GM21717 (cell line): ENCODE measurements around the gene PSORS1C1.

Experiments
- ATAC-seq: cut with Tn5 transposase; IDR thresholded peaks from one replicate; pipeline ENCODE4 v1.9.1; 2021; ENCODE audit warnings: mild to moderate bottlenecking, moderate library complexity; ENCODE audit not compliant: unreplicated experiment

PSORS1C1 gene

GRCh38 chr6:31094389-31094881 lies 20.2 kb upstream of the PSORS1C1 start:
- no peak for ATAC-seq

DNA sequence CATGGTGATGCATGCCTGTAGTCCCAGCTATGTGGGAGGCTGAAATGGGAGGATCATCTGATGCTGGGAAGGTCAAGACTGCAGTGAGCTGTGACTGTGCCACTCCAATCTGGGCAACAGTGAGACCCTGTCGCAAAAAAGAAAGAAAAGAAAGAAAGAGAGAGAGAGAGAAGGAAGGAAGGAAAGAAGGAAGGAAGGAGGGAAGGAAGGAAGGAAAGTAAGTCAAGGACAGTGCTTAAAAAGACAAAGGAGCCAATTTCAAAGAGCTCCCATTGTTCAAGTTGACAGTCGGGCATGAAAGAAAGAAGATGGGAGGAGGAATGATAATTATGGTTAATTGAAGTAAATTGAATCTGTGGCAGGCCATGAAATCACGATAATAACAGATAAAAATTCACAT lies 18.4 kb upstream of the PSORS1C1 start:
- ATAC-seq: no peak

GRCh38 chr6:31096656-31097055 lies 17.9 kb upstream of the PSORS1C1 start:
- no peak for ATAC-seq

GRCh38 chr6:31098449-31098938 lies 16.1 kb upstream of the PSORS1C1 start:
- ATAC-seq: no peak

DNA sequence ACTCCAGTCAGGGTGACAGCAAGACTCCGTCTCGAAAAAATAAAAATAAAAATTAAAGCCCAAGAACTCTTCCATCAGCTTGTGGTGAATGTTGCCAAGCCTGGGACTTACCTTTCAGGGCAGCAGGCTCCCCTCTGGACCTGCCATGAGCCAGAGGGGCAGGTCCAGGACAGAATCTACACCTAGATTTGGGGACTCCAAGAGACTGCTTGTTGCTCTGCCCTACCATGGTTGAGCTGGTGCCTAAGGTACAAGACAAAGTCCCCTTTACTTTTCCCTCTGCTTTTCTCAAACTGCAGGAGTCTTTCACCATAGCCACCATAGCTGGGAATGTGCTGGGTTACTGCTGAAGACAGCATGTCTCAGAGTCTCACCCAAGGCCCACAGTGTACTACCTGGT lies 11.5 kb upstream of the PSORS1C1 start:
- ATAC-seq: no peak

DNA sequence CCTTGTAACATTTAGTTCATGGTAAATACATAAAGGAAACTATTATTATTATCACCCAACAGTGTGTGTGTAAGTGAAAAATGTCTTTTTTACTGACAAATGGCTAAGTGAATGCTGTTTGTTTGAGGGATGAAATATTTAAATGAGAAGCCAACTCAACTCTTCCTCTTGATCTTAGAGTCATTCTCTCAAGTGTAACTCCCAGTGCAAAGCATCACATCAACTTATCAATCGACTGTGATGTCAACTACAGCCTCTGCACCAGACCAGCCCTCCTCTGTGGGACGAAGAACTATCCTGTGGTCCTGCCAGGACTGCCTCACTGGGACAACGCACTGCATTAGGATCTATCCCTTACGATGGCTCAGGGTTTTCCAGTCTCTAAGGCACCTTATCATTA lies 7.5 kb upstream of the PSORS1C1 start:
- no peak for ATAC-seq

- no peak for ATAC-seq
Measured at GRCh38 chr6:31110825-31111582, 3.6 kb upstream of the PSORS1C1 start.

GRCh38 chr6:31111712-31112111 lies 2.9 kb upstream of the PSORS1C1 start:
- no peak for ATAC-seq

GRCh38 chr6:31112478-31112877 lies 2.1 kb upstream of the PSORS1C1 start, which contains the start of gene C6orf15:
C6orf15 (minus strand) TSS chr6:31112575; CDS start chr6:31112555, 20 bp downstream.
- ATAC-seq: no peak

DNA sequence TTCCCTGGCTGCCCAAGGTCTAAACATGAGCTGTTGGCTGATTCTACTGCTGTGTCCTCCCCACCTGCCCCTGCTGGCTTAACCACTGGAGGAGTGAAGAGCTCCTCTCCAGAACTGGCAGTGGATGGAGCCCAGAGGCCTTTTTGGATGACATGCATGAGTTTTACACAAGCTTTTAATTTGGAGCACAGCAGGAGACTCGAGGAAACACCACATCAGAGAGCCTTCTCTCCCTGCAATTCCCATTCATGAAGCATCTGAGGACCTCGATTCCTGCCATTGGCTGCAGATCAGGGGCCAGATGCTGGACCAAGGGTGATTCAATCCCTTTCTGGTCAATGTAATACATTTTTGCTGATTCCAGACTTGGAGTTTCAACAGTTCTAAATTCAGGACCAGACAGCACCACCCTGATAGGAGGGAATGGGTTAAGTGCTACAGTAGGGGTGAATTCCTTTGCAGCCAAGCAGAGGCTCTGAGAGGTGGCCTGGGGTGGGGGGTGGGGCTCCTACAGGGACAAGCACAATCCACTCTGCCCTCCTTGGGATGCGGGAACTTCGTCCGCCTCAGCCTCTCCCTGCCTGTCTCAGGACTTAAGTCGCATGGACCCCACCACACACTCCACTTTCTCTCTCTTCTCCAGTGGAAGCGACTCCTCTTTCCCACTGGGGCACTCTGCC lies 599 bp upstream of the PSORS1C1 start:
- ATAC-seq: no peak

DNA sequence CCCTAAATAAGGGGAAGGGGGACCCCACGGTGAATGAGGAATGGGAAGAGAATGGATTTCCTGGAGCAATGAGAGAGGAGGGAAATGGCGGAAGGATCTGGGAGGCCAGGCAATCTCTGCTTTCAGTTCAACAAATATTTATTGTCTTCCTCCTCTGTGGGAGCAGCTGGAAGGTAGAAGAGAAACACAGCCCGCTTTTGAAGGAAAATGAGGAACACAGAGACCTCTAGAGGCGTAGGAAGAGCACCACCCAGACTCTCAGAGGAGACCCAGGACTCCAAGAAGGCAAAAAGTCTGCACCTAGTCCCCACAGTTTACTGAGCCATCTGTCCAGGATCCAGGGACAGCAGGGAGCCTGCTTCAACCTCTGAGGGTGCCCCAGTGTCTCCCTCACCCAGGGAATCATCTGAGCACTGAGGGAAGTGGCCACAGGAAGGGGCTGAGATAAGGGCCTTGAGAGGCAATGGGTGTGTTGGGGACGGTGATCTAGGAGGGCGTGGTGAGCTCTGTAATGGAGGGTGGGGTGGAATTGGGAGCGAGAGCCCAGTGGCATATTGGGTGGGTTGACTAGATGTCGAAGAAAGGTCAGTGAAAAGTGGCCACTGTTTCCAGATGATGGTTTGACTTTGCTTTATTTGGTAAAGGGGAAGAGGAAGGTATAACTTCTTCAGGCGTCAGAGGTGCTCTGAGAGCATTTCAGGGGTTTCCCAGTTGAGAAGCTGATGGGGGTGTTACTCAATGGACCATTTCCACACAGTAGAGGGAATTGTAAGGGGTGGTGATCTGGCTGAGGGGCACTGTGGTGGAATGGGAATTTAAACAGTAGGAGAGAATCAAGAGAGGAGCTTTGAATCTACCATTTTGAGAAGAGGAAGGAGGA lies 610 bp downstream of the PSORS1C1 start:
- no peak for ATAC-seq

- no peak for ATAC-seq
Measured at GRCh38 chr6:31115941-31116560, 1.5 kb downstream of the PSORS1C1 start.

- ATAC-seq: no peak
Measured at GRCh38 chr6:31116661-31117385, 2.2 kb downstream of the PSORS1C1 start.

DNA sequence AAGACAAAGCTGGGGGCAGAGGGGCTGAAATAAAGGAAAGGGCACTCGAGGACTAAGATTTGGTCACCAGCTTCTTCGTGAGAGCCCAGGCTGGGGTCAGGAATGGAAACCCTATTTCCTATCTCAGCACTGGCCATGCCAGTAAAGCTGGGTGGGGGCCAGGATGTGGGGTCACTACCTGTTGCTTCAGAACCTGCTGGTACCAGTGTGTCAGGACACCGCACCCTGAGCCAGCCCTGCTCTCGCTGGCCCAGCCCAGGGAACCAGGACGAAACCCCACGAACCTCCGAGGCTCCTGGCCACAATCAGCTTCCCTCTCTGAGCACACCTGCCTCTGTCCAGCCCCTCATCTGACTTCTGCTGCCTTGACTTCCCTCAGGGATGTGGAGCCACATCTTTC lies 3.6 kb downstream of the PSORS1C1 start:
- ATAC-seq: no peak

- no peak for ATAC-seq
Measured at GRCh38 chr6:31120151-31120915, 5.7 kb downstream of the PSORS1C1 start, which contains the start of gene CDSN. CDSN (minus strand) TSS chr6:31120446; CDS start chr6:31120419, 27 bp downstream.

GRCh38 chr6:31121131-31121790 lies 6.7 kb downstream of the PSORS1C1 start:
- ATAC-seq: no peak

GRCh38 chr6:31122791-31123706 lies 8.4 kb downstream of the PSORS1C1 start:
- no peak for ATAC-seq

GRCh38 chr6:31125162-31125561 lies 10.6 kb downstream of the PSORS1C1 start:
- no peak for ATAC-seq
